ENCODE data around the gene CATSPERB.
"Not testable (repeated sequence)": the region's sequence is repeated elsewhere in the genome, so short reads cannot be mapped to it uniquely, and the experiment has no call there.

CATSPERB gene

DNA sequence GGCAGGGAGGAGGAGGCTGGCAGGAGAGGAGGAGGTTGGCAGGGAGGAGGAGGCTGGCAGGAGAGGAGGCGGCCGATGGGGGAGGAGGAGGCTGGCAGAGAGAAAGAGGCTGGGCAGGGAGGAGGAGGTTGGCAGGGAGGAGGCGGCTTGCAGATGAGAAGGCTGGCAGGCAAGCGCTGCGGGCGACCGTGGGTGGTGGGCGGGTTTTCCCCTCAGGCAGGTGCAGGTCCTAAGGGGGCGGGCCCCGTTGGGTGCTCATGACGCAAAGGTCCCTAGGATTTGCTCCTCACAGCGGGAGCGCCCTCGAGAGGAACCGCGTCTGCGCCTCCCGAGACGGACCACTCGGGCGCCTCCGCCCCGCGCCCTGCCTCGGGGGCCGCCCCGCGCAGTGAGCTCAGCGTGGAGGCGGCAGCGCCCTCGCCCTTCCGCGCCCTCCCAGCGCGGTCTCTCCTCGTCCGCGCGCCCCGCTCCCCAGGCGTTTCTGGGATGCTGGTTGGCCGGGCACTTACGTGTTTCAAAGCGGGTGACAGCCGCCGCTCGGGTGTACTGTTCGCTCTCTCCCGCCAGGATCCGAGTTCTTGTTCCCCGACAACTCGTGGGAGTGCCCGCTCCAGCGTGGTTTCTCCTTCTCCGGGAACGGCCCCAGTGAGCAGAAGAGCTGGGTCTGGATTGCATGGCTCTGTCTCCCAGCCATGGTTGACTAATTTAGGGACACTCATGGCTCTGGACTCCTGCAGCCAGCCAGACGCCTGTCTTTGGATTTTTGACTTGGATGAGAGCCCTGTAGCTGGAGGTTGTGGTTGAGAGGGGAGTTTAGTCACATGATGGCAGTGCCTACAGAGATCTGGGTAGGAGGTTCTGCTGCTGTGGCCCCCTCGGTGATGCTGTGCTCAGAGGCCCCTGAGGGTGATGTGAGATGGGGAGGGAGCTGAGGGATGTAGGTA is 157.7 kb downstream of the CATSPERB start:
- DNase-seq = peak; percentile 67

DNA sequence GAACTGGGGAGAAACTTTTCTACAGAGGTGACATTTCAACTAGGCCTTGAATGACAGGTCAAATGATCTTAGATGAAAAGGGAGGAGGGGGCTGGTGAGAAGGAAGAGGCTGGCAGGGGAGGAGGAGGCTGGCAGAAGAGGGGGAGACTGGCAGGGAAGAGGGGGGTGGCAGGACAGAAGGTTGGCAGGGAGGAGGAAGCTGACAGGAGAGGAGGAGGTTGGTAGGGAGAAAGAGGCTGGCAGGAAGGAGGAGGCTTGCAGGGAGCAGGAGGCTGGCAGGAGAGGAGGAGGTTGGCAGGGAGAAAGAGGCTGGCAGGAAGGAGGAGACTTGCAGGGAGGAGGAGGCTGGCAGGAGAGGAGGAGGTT is 158.4 kb downstream of the CATSPERB start:
- DNase-seq = no peak

DNA sequence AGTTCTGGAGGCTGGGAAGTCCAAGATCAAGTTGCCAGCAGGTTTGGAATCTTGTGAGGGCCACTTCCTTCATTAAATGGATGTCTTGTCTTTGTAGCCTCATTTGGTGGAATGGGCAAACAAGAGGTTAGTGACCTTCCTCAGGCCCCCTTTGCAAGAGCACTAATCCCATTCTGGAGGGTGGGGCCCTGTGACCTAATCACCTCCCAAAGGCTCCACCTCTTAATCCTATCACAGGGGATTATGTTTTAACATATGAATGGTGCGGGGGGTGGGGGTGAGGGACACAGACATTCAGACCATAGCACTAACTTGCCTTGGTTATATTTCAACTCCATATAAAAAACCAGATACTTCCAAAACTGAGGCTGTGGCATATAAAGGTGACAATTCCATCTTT is 161.9 kb downstream of the CATSPERB start:
- no peak for DNase-seq

DNA sequence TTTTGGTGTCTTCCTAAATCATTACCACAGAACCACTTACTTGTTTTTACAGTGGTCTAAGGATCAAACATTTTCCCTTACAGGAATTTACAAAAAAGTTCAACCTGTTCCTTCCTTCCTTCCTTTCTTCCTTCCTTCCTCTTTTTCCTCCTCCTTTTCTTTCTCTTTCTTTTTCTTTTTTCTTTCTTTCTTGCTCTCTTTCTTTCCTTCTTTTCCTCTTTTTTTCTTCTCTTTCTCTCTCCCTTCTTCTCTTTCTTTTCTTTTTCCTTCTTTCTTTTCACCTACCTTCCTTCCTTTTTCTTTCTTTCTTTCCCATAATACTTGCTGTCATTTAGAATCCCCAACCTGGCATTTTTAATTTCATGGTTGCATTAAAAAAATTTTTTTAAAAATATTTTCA is 162.6 kb downstream of the CATSPERB start:
- no peak for DNase-seq

DNA sequence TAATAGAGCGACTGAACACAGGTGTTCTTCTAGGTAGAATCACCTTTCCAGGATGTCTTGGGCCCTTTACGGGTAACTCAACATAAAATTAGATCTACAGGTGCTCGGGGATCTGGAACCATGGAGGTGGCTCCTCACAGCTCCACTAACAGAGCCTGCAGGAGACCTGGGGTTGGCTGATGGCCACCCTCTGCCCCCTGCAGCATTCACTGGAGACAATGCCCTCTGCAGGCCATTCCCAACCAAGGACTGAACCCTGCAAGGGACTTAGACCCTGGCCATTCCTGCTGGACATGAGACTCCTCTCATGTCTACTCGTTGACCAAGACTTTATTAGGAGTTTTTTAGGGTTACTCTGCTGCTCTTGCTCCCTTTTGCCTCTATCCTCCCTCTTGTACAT is 163.3 kb downstream of the CATSPERB start:
- no peak for DNase-seq

DNA sequence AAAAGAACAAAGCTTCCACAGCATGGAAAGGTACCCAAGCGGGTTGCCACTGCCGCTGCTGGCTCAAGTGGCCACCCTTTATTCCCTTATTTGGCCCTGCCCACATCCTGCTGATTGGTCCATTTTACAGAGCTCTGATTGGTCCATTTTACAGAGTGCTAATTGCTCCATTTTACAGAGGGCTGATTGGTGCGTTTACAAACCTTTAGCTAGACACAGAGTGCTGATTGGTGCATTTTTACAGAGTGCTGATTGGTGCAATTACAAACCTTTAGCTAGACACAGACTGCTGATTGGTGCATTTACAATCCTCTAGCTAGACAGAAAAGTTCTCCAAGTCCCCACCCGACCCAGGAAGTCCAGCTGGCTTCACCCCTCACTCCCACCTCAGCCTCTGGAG is 164.1 kb downstream of the CATSPERB start:
- not testable (repeated sequence) for DNase-seq

DNA sequence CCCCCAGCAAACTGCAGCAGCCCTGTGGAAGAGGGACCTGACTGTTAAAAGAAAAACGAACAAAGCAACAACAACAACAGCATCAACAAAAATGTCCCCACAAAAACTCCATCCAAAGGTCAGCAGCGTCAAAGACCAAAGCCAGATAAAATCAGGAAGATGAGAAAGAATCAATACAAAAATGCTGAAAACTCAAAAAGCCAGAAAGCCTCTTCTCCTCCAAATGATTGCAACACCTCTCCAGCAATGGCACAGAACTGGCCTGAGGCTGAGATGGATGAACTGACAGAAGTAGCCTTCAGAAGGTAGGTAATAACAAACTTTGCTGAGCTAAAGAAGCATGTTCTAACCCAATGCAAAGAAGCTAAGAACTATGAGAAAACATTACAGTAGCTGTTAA is 176.4 kb downstream of the CATSPERB start:
- DNase-seq = no peak

DNA sequence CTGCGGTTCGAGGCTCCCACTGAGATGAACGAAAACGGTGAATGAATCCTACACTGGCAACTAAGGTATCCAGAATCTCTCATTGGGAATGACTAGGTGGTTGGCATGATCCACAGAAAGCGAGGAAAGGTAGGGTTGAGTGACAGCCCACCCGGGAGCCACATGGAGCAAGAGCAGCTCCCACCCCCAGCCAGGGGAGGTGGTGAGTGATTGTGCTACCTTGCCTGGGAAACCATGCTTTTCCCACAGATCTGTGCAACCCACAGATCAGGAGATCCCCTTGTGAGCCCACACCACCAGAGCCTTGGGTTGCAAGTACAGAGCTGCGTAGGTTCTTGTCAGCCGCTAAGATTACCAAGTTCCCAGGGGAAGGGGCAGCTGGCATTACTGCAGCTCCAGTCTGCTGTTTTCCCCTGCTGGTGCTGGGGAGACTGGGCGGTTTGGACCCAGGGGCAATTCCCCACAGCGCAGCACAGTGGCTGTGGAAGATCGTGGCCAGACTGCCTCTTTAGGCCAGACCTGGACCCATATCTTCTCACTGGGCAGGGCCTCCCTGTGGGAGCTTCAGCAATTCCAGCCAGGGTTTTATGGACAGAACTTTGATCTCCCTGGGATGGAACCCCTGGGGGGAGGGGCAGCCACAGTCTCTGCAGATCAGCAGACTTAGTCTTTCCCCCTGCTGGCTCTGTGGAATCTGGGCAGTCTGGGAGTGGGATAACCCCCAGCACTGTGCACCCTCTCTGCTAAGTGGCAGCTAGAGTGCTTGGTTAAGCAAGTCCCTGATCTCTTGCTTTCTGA is 177.2 kb downstream of the CATSPERB start:
- DNase-seq = no peak

DNA sequence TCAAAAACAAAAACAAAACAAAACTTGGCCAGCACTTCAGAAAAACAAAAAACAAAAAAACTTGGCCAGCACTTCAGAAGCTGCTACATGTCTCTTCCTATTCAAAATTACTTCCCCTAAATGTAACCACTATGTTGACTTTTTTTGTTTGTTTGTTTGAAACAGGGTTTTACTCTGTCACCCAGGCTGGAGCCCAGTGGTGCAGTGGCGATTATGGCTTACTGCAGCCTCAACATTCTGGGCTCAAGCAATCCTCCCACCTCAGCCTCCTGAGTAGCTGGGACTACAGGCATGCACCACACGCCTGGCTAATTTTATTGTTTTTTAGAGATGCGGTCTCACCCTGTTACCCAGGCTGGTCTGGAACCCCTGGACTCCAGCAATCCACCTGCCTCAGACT is 183.8 kb downstream of the CATSPERB start:
- DNase-seq = no peak

DNA sequence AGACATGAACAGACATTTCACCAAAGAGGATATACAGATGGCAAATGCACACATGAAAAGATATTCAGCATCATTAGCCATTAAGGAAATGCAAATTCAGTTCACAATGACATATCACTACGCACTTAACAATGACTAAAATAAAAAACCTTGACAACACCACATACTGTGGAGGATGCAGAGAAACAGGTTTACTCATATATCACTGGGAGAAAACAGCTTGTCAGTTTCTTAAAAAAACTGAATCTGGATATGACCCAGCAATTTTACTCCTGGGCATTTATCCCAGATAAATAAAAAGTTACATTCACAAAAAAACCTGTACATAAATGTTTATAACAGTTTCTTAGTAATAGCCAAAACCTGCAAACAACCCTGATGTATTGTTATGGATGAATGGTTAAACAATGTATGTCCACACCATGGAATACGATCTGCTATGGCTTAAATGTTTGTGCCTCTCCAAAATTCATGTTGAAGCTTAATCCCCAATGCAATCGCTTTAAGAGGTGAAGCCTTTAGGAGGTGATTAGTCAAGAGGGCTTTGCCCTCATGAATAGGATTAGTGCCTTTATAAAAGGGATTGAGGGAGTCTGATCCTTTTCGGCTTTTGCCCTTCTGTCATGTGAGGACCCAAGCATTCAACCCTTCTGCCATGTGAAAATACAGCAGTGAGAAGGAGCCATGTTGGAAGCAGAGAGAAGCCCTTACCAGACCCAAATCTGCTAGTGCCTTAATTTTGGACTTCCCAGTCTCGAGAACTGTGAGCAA is 185.8 kb downstream of the CATSPERB start:
- no peak for DNase-seq

DNA sequence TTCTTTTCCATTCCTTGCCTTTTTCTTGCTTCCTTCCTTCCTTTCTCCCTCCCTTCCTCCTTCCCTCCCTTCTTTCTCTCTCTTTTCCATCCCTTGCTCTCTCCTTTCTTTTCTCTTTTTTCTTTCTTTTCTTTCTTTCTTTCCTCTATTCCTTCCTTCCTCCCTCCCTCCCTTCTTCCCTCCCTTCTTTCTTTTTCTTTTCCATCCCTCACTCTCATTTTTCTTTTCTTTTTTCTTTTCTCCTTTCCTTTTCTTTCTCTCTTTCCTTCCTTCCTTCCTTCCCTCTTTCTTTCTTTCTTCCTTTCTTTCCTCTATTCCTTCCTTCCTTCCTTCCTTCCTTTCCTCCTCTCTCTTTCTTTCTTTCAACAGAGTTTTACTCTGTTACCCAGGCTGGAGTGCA is 186.7 kb downstream of the CATSPERB start:
- no peak for DNase-seq

DNA sequence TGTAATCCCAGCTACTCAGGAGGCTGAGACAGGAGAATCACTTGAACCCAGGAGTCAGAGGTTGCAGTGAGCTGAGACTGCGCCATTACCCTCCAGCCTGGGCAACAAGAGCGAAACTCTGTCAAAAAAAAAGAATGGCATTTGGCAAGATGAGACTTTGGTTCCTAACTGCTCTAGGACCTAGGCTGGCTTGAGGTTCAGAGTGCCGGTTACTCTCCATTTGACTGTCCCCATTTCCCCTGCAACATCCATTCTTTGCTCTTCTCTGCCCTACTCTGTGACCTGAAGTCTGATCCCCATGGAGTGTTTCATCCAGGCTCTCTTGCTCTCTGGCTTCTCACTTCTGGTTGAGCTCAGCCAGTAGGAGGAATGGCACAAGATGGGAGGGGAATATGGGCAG is 195.6 kb downstream of the CATSPERB start:
- DNase-seq = no peak

DNA sequence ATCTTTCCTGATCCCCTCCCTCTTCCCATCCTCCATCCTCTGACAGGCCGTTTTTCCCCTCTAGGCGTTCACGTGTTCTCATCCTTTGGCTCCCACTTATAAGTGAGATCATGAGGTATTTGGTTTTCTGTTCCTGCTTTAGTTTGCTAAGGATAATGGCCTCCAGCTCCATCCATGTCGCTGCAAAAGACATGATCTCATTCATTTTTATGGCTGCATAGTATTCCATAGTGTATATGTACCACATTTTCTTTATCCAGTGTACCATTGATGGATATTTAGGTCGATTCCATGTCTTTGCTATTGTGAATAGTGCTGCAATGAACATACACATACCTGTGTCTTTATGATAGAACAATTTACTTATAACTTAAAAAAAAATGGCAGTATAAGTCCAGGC is 197.8 kb downstream of the CATSPERB start:
- not testable (repeated sequence) for DNase-seq

DNA sequence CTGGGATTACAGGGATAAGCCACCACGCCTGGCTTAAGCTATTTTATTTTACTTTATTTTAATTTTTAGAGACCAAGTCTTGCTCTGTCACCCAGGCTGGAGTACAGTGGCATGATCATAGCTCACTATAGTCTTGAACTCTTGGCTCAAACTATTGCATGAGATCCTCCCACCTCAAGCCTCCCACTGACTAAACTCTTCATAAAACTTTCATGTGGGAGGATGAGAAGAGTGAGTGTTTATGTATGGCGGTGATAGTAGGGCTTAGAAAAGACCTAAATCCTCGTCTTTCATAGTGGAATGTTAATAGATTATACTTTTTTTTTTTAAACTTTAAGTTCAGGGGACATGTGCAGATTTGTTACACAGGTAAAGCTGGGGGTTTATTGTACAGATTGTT is 198.3 kb downstream of the CATSPERB start:
- DNase-seq = no peak
